Stimulated activated CD8-positive, alpha-beta memory T cell treated with anti-CD3 and anti-CD28 coated beads, Interleukin-15, amount 100 ng/mL, for 24 hours (primary cell): Measurements from ENCODE around the gene CEP43.

Experiments used
- DNase-seq: peaks from one replicate; pipeline ENCODE4 v3.0.0-alpha.2; 2020; ENCODE audit warnings: low read depth

CEP43 gene

GRCh38 chr6:166966268-166966667 lies 32.9 kb upstream of the CEP43 start:
- no peak for DNase-seq

- DNase-seq: no peak
Measured at GRCh38 chr6:166969390-166970002, 29.7 kb upstream of the CEP43 start.

GRCh38 chr6:166970091-166970490 lies 29.1 kb upstream of the CEP43 start:
- DNase-seq: no peak

- no peak for DNase-seq
Measured at GRCh38 chr6:166970776-166971175, 28.4 kb upstream of the CEP43 start.

GRCh38 chr6:166971271-166971670 lies 27.9 kb upstream of the CEP43 start:
- DNase-seq: no peak

GRCh38 chr6:166972101-166972500 lies 27.1 kb upstream of the CEP43 start:
- DNase-seq: no peak

GRCh38 chr6:166976636-166977035 lies 22.6 kb upstream of the CEP43 start:
- no peak for DNase-seq

GRCh38 chr6:166977621-166978525 lies 21.3 kb upstream of the CEP43 start:
- no peak for DNase-seq

- no peak for DNase-seq
Measured at GRCh38 chr6:166980738-166981137, 18.5 kb upstream of the CEP43 start.

GRCh38 chr6:166987448-166987847 lies 11.7 kb upstream of the CEP43 start:
- no peak for DNase-seq

GRCh38 chr6:166987930-166988329 lies 11.3 kb upstream of the CEP43 start:
- DNase-seq: no peak

- DNase-seq: no peak
Measured at GRCh38 chr6:166988674-166989201, 10.5 kb upstream of the CEP43 start.

GRCh38 chr6:166989427-166990032 lies 9.7 kb upstream of the CEP43 start:
- DNase-seq: no peak

GRCh38 chr6:166996406-166996805 lies 2.8 kb upstream of the CEP43 start:
- DNase-seq: no peak

- no peak for DNase-seq
Measured at GRCh38 chr6:166997348-166997747, 1.8 kb upstream of the CEP43 start.

GRCh38 chr6:166997768-166998255 lies 1.4 kb upstream of the CEP43 start:
- DNase-seq: no peak

GRCh38 chr6:166998256-166999144 lies 697 bp upstream of the CEP43 start:
- DNase-seq: no peak

- no peak for DNase-seq
Measured at GRCh38 chr6:166999884-167000253, 672 bp downstream of the CEP43 start.

GRCh38 chr6:167000759-167001158 lies 1.6 kb downstream of the CEP43 start:
- DNase-seq: no peak

GRCh38 chr6:167005350-167006159 lies 6.4 kb downstream of the CEP43 start:
- DNase-seq: no peak

GRCh38 chr6:167007985-167008384 lies 8.8 kb downstream of the CEP43 start:
- DNase-seq: no peak
